GM19324 (cell line): Measurements from ENCODE around the gene POLR2F.
"Not testable (repeated sequence)": the region's sequence is repeated elsewhere in the genome, so short reads cannot be mapped to it uniquely, and the experiment has no call there.

Source experiments
- ATAC-seq: cut with Tn5 transposase; IDR thresholded peaks from one replicate; pipeline ENCODE4 v1.9.1; 2021; ENCODE audit warnings: mild to moderate bottlenecking, moderate library complexity; ENCODE audit not compliant: unreplicated experiment, low FRiP score

The POLR2F gene

GRCh38 chr22:37976022-37976421 lies 22.5 kb downstream of the POLR2F start:
- ATAC-seq, result not testable (repeated sequence)

- ATAC-seq, result no peak
Observed at GRCh38 chr22:37976547-37976946, 23.0 kb downstream of the POLR2F start.

- ATAC-seq, result no peak
Observed at GRCh38 chr22:37979782-37980181, 26.3 kb downstream of the POLR2F start.

GRCh38 chr22:37981282-37982011 lies 27.9 kb downstream of the POLR2F start:
- ATAC-seq, result no peak

- ATAC-seq, result no peak
Observed at GRCh38 chr22:37982151-37982785, 28.8 kb downstream of the POLR2F start.

GRCh38 chr22:37982938-37983859 lies 29.7 kb downstream of the POLR2F start:
- ATAC-seq, result no peak

- ATAC-seq, result no peak
Observed at GRCh38 chr22:37983860-37984791, 30.6 kb downstream of the POLR2F start, which contains the start of gene SOX10. Gene SOX10, minus strand, starts transcription at chr22:37984555. Its CDS starts 771 bp downstream, at chr22:37983784.

- no peak for ATAC-seq
Observed at GRCh38 chr22:37985050-37985585, 31.6 kb downstream of the POLR2F start.

- ATAC-seq, result no peak
Observed at GRCh38 chr22:37985751-37986281, 32.3 kb downstream of the POLR2F start.

- no peak for ATAC-seq
Observed at GRCh38 chr22:37986371-37986770, 32.9 kb downstream of the POLR2F start.

- no peak for ATAC-seq
Observed at GRCh38 chr22:37989146-37990045, 35.9 kb downstream of the POLR2F start.

- ATAC-seq, result no peak
Observed at GRCh38 chr22:37990301-37990700, 36.8 kb downstream of the POLR2F start.

GRCh38 chr22:37990862-37991261 lies 37.4 kb downstream of the POLR2F start:
- ATAC-seq, result no peak

GRCh38 chr22:37991731-37992442 lies 38.4 kb downstream of the POLR2F start:
- no peak for ATAC-seq

- ATAC-seq, result no peak
Observed at GRCh38 chr22:37994049-37994448, 40.5 kb downstream of the POLR2F start.

GRCh38 chr22:37994982-37995381 lies 41.5 kb downstream of the POLR2F start:
- no peak for ATAC-seq

GRCh38 chr22:37995460-37995859 lies 42.0 kb downstream of the POLR2F start:
- no peak for ATAC-seq

- no peak for ATAC-seq
Observed at GRCh38 chr22:37996079-37996478, 42.6 kb downstream of the POLR2F start.
